Fibroblast of skin of left quadriceps (primary cell): ENCODE data around the gene PTTG1IP.

Source experiments
- DNase-seq, 2 experiments: peaks; one replicate each; pipeline ENCODE4 v3.0.0-alpha.2; 2013; ENCODE audit warnings: low read depth in 2 of 2

The PTTG1IP gene

DNA sequence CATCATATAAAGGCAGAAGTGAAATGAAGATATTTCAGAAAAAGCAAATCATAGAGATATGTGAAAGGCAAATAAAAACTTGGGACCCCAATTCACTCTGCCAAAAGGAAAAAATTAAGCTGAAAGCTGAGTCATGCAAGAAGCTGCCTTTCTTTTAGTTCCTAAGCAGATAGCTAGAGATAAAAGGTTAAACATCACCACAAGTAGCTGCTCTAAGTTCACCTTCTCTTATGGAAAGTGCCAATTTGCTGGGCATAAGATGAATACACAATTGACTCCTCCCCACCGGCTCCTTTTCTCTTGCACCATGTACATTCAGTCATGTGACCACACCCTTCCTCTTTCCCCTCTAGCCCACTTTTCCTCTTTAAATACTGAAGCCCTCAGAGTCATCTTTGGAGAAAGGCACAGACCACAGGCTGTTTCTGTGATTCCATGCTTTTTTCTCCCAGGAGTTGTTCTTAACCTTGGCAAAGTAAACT, 50.3 kb downstream of the PTTG1IP start:
- no peak for DNase-seq

DNA sequence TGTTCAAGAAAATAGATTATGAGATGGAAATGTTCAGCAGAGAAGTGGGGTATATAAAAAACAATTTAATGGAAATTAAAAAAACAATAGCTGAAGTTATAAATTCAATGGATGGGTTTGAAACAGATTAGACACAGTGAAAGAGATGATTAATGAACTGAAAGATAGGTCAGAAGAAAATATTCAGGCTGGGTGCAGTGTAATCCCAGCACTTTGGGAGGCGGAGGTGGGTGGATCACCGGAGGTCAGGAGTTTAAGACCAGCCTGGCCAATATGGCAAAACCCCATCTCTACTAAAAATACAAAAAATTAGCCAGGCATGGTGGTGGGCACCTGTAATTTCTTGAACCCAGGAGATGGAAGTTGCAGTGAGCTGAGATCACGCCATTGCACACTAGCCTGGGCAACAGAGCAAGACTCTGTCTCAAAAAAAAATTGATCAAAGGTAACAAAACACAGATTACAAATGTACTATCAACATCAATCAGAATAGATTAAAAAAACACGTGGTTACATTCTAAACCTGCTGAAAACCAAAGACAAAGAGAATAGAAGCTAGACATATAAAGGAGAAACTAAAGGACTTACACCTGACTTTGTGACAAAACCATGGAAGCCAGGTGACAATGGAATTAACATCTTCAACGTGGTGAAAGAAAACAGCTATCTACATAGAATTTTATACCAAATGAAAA, 50.9 kb downstream of the PTTG1IP start:
- no peak for DNase-seq

DNA sequence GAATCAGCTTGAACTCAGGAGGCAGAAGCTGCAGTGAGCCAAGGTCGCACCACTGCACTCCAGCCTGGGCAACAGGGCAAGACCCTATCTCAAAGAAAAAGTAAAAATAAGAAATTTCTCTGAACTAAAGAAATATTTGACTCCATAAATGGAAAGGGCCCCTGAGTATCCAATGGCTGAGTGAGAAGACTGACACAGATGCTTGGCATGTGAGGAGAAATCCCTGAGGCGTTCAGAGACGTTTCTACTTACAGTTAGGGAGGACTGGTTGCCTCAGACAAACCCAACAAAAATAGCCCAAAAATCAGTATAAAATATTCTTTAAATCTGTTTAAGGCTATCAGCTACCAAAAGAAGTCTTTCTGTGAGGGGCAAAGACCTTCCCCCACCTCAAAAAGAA, 52.6 kb downstream of the PTTG1IP start:
- DNase-seq, result peak in 1 of 2 experiments; percentile 13

DNA sequence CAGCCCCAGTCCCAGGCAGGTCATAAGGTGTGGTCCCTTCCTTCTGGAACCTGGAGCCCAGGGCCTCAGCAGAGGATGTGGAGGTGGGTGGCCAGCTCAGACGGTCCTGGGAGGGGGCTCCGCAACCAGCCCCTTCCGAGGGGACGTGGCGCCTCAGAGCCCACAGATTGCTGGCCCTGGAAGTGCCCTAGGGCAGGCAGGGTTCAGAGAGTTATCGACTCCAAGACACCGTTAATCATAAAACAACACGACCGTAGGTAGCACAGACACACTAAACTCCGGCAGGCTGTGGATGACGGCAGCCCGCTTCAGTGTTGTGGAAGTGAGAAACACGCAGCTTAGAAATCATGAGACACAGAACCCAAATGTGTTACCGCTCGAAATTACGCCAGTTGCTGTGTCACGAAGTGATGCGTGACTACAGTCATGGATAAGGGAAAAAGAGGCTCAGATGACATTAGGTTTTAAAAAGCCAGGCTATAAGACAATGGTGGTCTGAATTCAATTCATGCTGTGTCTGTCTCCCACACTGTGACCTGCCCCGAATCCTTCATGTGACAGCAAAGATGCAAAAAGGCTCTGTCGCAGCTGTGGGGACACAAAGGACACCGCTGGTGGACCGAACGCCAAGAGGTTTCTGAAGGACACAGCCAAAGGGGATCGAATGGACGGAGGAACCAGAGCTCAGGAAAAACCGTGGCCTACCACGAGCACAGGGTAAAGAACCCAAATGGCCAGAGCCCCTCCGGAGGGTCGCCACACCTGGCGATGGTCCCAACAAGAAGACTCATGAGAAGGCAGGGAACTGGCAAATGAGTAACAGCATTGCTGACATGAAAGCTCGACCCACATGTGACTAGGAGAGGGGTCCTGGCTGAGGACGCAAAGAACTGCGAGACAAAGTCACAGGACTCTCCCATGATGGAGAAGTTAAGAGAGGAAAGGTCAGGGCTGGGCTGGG, 53.9 kb downstream of the PTTG1IP start:
- DNase-seq, result no peak

DNA sequence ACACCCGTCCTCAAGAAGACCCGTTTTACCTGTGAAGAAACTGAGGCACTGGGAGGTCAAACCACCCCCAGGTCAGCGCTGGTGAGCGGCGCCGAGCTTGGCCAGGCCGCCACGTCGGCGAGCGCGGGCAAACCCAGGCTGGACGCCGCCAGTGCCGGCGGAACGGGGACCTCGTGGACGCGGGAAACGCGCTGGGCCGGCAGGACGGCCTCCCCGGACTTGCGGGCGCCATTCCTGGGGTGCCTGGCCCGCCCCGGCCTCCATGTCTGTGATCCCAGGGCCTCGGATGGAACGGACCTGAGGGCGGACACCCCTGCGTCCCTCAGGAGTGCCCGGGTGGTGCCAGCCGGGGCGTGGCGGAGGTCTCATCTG, 54.9 kb downstream of the PTTG1IP start:
- DNase-seq, result no peak

DNA sequence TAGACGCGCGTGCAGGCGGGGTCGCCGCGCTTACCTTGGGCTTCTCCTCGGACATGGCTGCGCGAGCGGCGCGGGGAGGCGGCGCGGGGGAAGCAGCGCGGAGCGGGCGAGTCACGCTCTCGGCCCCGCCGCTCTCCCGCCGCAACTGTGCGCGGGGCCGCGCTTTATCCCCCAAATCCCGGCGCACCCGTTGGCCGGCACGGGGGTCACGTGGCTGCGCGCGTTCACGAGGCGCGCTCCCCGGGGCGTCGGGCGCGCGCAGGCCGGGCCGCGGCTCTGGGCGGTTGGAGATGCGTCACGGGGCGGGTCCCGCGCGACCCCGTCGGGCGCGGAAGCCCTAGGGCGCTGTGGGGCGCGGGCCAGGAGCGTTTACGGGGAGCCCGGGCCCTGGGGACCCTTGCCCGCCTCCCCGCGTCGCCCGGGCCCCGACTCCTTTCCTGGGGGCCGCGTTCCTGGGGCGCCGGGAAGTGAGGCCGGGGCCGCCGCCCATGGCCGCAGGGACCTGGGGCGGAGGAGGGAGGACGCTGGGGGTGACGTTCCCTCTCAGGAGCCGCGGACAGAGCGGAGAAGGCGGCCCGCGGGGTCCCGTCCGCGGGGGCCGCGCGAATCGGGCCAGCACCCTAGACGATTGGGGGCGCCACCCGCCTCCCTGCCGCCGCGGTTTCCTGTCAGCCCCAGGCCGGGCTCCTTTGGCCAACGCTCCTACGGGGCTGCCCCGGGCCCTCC, 55.4 kb downstream of the PTTG1IP start, which contains the start of gene SUMO3:
SUMO3 (minus strand) TSS at position 149 of the 726 bp plus-strand sequence; CDS start at position 55, 94 bp downstream.
- peak; percentile 75 to 77 for DNase-seq

DNA sequence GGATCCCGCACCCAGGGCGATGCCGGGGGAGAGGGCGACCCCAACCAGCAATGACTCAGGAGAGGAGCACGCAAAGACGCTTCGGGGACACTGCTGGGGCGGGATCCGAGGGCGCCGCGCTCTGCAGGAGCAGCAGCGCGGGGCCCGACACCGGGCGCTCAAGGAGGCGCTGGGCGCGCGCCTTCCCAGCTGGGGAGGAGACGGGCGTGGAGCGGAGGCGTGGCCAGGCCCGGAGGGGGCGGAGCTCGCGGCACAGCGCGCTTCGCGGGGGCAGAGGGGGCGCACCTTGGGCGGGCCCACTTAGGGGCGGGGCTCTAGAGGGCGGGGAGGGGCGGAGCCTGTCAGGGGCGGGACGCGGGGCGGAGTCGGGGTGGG, 56.0 kb downstream of the PTTG1IP start:
- peak; percentile 71 for DNase-seq

DNA sequence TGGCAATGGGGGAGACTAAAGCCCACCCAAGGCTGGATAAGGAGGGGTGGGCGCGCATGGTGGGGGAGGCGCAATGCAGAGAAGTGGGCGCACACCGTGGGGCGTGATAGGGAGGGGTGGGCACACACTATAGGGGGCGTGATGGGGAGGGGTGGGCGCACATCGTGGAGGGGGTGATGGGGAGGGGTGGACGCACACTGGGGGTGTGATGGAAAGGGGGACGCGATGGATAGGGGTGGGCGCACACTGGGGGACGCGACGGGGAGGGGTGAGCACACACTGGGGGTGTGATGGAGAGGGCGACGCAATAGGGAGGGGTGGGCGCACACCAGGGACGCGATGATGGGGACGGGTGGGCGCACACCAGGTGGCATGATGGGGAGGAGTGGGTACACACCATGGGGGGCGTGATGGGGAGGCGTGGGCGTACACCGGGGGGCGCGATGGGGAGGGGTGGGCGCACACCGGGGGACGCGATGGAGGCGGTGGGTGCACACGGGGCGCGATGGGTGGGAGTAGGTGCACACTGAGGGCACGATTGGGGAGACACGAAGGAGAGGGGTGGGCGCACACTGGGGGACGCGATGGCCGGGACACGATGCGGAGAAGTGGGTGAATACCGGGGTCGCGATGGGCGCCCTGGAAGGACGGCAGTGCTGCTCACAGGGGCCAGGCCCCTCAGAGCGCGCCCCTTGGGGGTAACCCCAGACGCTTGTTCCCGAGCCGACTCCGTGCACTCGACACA, 56.6 kb downstream of the PTTG1IP start:
- DNase-seq, result no peak

DNA sequence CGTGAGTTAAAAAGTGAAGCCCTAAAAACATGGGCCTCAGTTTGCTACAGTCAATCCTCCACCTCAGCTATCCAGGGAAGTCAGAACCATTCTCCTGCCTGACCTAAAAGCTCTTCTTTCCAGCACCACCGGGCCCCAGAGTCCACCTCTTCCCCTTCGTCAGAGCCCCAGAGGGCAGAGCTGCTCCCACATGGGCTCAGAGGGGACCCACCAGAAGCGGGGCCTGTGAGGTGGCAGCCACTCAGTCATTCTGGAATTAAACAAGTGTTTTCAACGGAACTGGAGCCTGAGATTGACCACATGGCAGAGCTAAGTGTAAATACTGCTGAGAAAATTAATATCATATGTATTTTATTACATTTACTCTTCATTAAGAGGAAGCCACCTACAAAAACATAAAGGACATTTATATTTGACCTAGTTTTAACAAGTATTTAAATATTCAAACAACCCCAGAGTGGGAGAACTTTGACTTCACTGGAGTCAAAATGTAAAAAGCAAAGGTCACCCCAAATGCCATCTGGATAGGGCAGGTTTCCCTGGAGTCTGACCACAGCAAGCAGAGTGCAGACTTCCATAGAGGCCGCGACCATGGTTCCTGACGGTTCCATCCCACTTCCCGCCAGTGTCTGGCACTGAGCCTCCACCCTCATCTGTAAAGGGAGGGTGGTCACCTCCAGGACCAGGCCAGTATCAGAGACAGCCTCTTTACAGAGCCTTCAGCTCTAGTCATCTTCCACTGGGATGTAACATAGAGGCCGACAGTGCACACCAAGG, 57.5 kb downstream of the PTTG1IP start:
- DNase-seq, result no peak

DNA sequence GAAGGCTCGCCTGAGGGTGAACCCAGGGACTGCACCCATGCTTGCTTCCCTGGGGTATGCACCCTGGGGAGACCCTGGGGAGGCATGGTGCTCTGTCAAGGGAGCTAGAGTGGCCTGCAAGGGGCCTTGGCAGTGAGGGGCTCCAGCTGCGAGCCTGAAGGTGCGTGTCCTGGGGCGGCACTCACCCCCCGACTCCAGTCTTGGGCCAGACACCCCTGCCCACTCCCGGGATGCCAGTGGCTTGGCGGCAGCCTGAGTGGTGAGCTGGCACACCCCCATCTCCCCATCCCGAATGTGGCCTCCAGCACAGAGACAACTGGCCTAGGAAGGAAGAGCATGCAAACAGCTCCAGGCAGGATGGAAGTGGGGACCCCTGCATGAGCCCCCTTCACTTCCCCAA, 58.3 kb downstream of the PTTG1IP start:
- DNase-seq, result no peak

DNA sequence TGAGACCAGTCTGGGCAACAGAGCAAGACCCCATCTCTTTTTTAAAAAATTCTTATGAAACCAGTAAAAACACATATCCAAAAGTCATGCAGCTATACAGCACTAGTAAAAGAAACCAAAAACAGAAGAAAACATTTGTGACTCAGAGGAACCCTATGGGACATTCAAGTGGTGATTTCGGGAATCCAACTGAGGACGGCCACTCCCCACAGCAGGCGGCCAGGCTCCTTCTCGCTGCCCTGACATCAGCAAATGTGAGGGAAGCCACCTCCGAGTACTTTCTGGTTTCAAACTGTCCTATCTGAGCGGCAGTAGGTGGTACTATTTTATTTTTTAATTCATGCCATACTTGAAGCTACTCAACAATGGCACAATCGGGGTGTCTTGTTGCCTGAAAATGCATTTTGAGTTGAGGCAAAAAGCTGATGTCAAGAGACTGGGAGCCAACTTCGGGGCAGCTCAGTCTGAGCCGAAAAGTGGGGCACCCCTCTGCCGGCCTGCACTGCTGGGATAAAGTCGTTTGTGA, 58.9 kb downstream of the PTTG1IP start:
- no peak for DNase-seq

DNA sequence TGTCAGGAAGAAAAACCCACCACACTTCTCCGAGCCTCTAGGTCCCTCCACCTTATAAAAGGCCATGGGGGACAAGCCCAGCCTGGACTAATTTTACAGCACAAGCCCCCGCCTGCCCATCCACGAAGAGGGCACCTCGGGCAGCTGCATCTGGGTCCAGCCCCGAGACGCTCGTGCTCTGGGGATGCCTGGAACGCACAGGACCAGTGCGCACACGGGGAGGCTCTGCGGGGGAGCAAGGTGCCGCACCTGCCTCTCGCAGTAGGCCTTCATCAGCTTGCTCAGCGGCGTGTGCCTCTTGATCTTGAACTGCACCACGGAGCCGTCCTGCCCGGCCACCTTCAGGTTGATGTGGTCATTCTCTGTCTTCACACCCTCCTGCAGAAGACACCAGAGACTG, 59.8 kb downstream of the PTTG1IP start:
- DNase-seq, result no peak

DNA sequence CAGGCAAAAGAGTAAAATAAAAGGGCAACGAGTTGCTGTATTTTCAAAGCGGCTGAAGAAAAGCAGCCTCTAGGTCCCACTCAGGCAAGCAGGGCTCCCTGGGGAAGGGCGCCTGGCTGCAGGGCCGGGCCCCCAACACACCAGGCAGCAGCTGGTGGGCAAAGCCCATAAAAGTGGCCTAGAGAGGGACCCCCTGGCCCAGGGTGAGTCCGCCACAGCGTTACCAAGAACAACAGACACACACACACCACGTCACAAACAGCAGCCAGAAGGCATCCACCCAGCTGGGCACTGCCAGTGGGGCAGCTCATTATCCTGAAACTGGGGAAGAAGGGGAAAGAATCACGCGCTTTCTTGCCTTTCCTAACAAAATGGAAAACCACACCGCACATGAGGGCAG, 60.3 kb downstream of the PTTG1IP start:
- no peak for DNase-seq

DNA sequence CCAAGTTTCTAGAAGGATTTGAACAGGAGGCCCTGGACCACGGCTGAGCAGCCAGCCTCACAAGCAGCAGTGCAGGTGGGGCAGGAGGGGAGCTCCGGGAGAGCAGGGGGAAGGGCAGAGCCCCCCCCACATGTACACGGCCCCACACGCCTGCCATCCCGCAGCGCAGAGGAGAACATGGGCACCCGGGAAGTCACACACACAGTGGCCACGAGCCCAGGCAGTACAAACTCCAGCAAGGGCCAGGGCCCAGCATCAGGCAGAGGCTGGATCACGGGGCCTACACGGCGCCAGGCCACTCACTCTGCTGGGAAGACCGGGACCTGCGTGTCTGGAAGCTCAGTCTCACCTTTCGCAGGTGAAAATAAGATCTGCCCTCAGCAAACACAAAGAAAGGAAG, 60.9 kb downstream of the PTTG1IP start:
- DNase-seq, result no peak

DNA sequence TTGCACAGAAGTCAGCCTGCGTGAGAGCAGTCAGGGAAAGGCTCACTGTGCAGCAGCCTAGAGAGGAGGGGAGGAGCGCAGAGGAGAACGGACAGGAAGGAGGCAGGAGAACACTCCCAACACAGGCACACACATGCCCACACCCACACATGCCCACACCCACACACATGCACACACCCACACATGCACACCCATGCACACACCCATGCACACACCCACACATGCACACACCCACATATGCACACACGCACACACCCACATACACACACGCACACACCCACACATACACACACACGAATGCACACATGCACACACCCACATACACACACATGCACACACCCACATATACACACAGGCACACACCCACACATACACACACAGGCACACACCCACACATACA, 62.7 kb downstream of the PTTG1IP start:
- DNase-seq, result no peak

DNA sequence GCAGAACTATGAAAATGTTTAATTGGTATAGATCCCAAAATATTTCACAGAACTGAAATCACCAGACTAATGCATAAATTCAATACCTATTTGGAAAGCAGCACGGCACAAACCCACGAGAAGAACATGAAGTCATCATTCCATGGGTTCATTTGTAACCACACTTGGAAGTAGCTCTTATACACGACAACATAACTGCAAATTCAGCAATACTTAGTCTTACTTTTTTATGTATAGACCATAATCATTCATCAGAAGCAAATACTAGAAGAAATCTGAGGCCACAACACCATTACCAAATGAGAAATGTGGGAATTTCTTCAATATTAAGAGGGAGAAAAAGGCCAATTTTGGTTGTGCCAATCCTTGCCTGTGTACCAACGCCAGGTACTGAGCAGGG, 67.6 kb downstream of the PTTG1IP start:
- DNase-seq, result no peak

DNA sequence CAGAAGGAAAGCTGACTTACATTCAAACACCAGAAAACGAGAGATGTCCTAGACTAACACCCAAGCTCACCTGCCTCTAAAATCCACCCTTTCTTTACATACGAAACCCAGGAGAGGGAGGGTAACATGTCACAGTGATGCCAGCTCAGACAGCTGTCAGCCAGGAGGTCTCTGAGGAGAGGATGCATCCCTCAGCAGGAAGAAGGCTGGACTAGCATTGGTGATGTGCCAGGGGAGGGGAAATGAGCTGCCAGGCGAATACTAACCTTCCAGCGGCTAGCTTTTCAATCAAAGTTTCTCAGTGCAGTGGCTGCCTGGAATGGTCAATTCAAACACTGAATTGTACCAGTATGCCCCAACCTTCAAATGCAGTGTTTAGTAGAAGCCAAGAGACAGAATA, 68.3 kb downstream of the PTTG1IP start:
- no peak for DNase-seq

DNA sequence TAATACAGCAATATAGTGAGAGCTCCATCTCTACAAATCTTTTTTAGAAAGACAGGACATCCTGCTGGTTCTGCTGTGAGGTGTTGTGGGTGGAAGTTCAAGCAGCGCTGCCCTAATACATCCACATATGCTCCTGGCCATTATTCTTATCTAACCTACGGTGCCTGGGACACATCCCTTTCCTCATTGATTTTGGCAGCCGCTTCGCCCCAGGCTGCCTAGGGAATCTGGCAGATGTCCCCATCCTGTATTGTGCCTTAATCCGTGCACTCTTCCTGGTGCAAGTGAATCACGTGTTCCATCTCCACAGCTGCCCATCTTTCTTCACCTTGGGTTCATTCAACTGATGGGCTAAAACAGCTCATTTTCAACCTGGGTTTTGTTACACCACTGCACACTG, 68.7 kb downstream of the PTTG1IP start:
- DNase-seq, result no peak

DNA sequence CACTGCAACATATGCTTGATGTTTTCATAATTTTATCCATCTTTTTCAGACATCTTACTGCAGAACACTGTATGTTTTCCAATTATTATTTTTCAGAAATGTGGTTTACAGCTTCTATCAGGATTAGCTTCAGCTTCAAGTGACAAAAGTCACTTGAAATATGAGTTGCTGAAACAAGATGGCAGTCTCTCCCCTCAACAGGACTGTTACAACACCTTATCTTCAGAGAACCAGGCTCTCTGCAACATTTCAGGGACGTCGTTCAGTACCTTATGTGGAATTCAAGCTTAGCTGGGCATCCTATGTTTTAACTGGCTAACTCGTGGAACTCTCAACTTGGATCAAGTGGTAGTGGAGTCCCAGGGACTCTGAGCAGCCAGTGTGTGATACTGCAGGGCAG, 69.8 kb downstream of the PTTG1IP start:
- no peak for DNase-seq

DNA sequence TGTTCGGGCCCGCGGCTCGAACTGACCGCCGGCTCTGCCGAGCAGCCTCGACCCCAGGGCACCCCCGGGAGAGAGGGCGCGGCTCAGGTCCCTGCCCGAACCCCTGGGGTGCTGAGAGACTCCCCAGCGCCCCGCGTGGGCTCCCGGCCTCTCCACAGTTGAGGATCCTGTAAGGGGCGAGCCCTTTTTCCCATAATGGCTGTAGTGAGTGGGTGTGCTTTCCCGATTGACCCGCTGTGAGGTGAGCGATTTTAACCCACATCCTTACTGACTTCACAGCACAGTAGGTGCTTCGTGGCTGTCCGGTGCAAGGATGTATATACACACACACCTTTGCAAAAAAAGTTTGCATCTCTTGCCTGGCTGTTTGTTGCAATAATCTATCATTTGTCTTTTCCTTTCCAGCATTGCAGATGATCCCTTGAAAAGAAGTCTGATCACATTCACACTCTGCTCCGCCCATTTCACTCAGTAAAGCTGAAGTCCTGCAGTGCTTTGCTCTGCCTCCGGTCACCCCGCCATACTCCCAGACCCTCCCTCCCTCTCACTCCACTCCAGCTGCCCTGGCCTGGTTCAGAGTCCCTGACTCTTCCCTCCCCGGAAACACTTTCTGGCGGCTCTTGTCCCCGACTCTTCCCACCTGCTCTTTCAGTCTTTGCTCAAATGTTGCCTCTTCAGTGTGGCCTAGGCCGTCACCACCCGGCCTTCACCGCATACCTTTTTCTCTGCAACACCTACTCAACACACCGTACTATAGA, 70.9 kb downstream of the PTTG1IP start:
- DNase-seq, result no peak
